K562 (cell line): ENCODE data around the gene SLC27A2. TPM values are rescaled to one million over a fixed set of nuclear protein-coding genes. Genes with fewer than 3 reads are reported as not detected.

Source experiments
- ATAC-seq: fragments of 200-7000 bp; cut with Tn5 transposase; 3 replicates; pipeline ENCODE4 v1.9.1; 2020; ENCODE audit warnings: moderate library complexity
- BruUV-seq: library from RNA; stranded (reverse); fragments of 400-500 nt; replicated peaks from 2 replicates; lab custom pipeline; 2021; lab: Mats Ljungman, UMichigan
- CTCF ChIA-PET: fragments of 300-600 bp; formaldehyde crosslinking; extraction: SDS; loops from one replicate; lab custom pipeline; 2021; ENCODE audit warnings: low intra/inter-chr PET ratio; lab: Yijun Ruan, JAX
- POLR2A ChIA-PET: fragments of 300-600, 350-650 bp; sonication (Branson Sonifier 250); formaldehyde crosslinking; extraction: SDS; loops from one replicate; lab custom pipeline; 2021; ENCODE audit warnings: antibody characterized with exemption, inconsistent platforms; lab: Yijun Ruan, JAX
- DNase-seq, 4 experiments: peaks; one replicate each; pipeline versions ENCODE4 v3.0.0 to v3.0.0-alpha.2; 2011 to 2018; ENCODE audit warnings: low spot score in 3 of 4, mixed read lengths in 3 of 4; ENCODE audit errors: extremely low read depth in 1 of 4
- FAIRE-seq: peaks from 2 replicates; lab custom pipeline; 2011; peaks lifted over from hg19 to GRCh38; lab: Jason Lieb, UNC
- H2AFZ ChIP-seq: 2 replicates; pipeline ENCODE4 v1.6.0; 2011; ENCODE audit warnings: low read depth, low read length, control low read depth, inconsistent platforms
- H3K27ac ChIP-seq: fragments of 200-600 bp; 3 replicates; pipeline ENCODE4 v1.8.0; 2011; ENCODE audit warnings: low read depth, mild to moderate bottlenecking, control low read depth, inconsistent platforms, low read length, moderate library complexity, mixed read lengths; ENCODE audit errors: extremely low read depth
- H3K27me3 ChIP-seq, 2 experiments: fragments of 300-600 bp in 1 of 2; 2 replicates in 1 of 2; 3 replicates in 1 of 2; pipeline versions ENCODE4 v1.6.0 to v1.8.0; 2011; ENCODE audit warnings: inconsistent platforms in 2 of 2, low read length in 2 of 2, mild to moderate bottlenecking in 1 of 2, mixed read lengths in 1 of 2, moderate library complexity in 1 of 2; ENCODE audit not compliant: control insufficient read depth in 2 of 2, insufficient read depth in 2 of 2
- H3K36me3 ChIP-seq: fragments of 300-600 bp; 3 replicates; pipeline ENCODE4 v1.8.0; 2011; ENCODE audit warnings: mild to moderate bottlenecking, low read length, inconsistent platforms; ENCODE audit not compliant: control insufficient read depth, insufficient read depth
- H3K4me1 ChIP-seq, 2 experiments: fragments of 200-600 bp in 1 of 2; replicated peaks in 1 of 2; 2 replicates in 1 of 2; 3 replicates in 1 of 2; pipeline versions ENCODE4 v1.5.1 to v1.8.0; 2011; ENCODE audit warnings: inconsistent platforms in 2 of 2, low read length in 2 of 2, mild to moderate bottlenecking in 1 of 2, mixed read lengths in 1 of 2, moderate library complexity in 1 of 2; ENCODE audit not compliant: control insufficient read depth in 2 of 2, insufficient read depth in 2 of 2
- H3K4me2 ChIP-seq: 2 replicates; pipeline ENCODE4 v1.6.1; 2011; ENCODE audit warnings: low read length, control low read depth, inconsistent platforms, mixed read lengths; ENCODE audit not compliant: insufficient read depth
- H3K4me3 ChIP-seq: fragments of 200-600 bp; sonication (generic), shearing (Covaris generic); 2 replicates; pipeline ENCODE4 v1.5.1; 2016; ENCODE audit warnings: control low read depth, inconsistent platforms
- H3K79me2 ChIP-seq: fragments of 200-600 bp; 3 replicates; pipeline ENCODE4 v1.8.0; 2011; ENCODE audit warnings: low read length, inconsistent platforms; ENCODE audit not compliant: control insufficient read depth, insufficient read depth
- H3K9ac ChIP-seq, 2 experiments: 2 replicates each; pipeline versions ENCODE4 v1.6.0 to v1.6.1; 2011; ENCODE audit warnings: low read depth in 2 of 2, low read length in 2 of 2, control low read depth in 1 of 2, inconsistent platforms in 1 of 2, mild to moderate bottlenecking in 1 of 2, mixed read lengths in 1 of 2; ENCODE audit not compliant: insufficient read depth in 1 of 2
- H3K9me1 ChIP-seq: one replicate; pipeline ENCODE4 v1.6.0; 2011; ENCODE audit warnings: inconsistent platforms, mild to moderate bottlenecking, low read length, moderate library complexity; ENCODE audit not compliant: control insufficient read depth, insufficient read depth
- H3K9me3 ChIP-seq: replicated peaks from 2 replicates; pipeline ENCODE4 v1.5.1; 2011; ENCODE audit warnings: low read depth, low read length, inconsistent platforms; ENCODE audit not compliant: control insufficient read depth, insufficient read depth
- H4K20me1 ChIP-seq: replicated peaks from 2 replicates; pipeline ENCODE4 v1.6.1; 2011; ENCODE audit warnings: low read length, inconsistent platforms, mixed read lengths; ENCODE audit not compliant: control insufficient read depth, insufficient read depth
- DDX20 ChIP-seq: fragments of 450-650 bp; IDR thresholded peaks from 2 replicates; pipeline ENCODE4 v1.6.1; 2016; ENCODE audit warnings: missing genetic modification characterization, low read depth, mild to moderate bottlenecking, missing compliant biosample characterization, moderate library complexity
- E2F3 ChIP-seq: fragments of 250-450 bp; sonication (Bioruptor Pico); IDR thresholded peaks from 2 replicates; pipeline ENCODE4 v1.4.0; 2020; ENCODE audit warnings: mild to moderate bottlenecking
- FOXM1 ChIP-seq, 2 experiments: fragments of 450-650 bp in 1 of 2; sonication (generic) in 1 of 2; formaldehyde crosslinking in 1 of 2; IDR thresholded peaks; 2 replicates each; pipeline versions ENCODE4 v1.6.1 to v1.9.0; 2017 to 2022; ENCODE audit warnings: low read depth in 2 of 2, mild to moderate bottlenecking in 2 of 2, missing genetic modification reagents in 1 of 2, moderate library complexity in 1 of 2
- HDAC1 ChIP-seq, 2 experiments: fragments of 450-650 bp; IDR thresholded peaks; 2 replicates each; pipeline ENCODE4 v1.6.1; 2016 to 2017; ENCODE audit warnings: inconsistent platforms in 1 of 2, mild to moderate bottlenecking in 1 of 2, moderate library complexity in 1 of 2
- HSF4 ChIP-seq: fragments of 250-450 bp; sonication (Bioruptor Pico); IDR thresholded peaks from 2 replicates; pipeline ENCODE4 v2.1.2; 2022; ENCODE audit warnings: mild to moderate bottlenecking, moderate library complexity, borderline replicate concordance
- KDM1A ChIP-seq, 2 experiments: fragments of 450-650 bp; IDR thresholded peaks; 2 replicates each; pipeline ENCODE4 v1.6.1; 2016; ENCODE audit warnings: mild to moderate bottlenecking in 2 of 2
- MYC ChIP-seq, 2 experiments: fragments of 250-450 bp in 1 of 2; sonication (Bioruptor Pico) in 1 of 2; IDR thresholded peaks; 2 replicates each; pipeline versions ENCODE4 v1.5.1 to v1.6.1; 2012 to 2021; ENCODE audit warnings: low read depth in 2 of 2, borderline replicate concordance in 1 of 2, improper control_type of control experiment in 1 of 2, low read length in 1 of 2, mild to moderate bottlenecking in 1 of 2, moderate library complexity in 1 of 2
- PHB2 ChIP-seq: fragments of 450-650 bp; IDR thresholded peaks from 2 replicates; pipeline ENCODE4 v1.6.1; 2017; ENCODE audit warnings: low read depth
- PTRF ChIP-seq: fragments of 450-650 bp; IDR thresholded peaks from 2 replicates; pipeline ENCODE4 v1.6.1; 2016; ENCODE audit warnings: mild to moderate bottlenecking, missing genetic modification characterization, missing compliant biosample characterization
- TEAD2 ChIP-seq: fragments of 450-650 bp; IDR thresholded peaks from 2 replicates; pipeline ENCODE4 v1.6.1; 2016; ENCODE audit warnings: missing genetic modification characterization, control low read depth, missing compliant biosample characterization
- ZNF707 ChIP-seq: fragments of 250-450 bp; sonication (Bioruptor Pico); conservative IDR thresholded peaks from 2 replicates; pipeline ENCODE4 v1.8.0; 2022; ENCODE audit warnings: inconsistent platforms, mild to moderate bottlenecking, moderate library complexity
- ZNF76 ChIP-seq: fragments of 250-450 bp; sonication (Bioruptor Pico); IDR thresholded peaks from 2 replicates; pipeline ENCODE4 v1.4.0; 2020; ENCODE audit warnings: mild to moderate bottlenecking, moderate library complexity, borderline replicate concordance
- WGBS: fragments of 100-300 bp; shearing (Covaris generic); methylation state at CpG from one replicate; pipeline ENCODE4 v1.1.6; 2016; ENCODE audit warnings: low coverage, mixed read lengths; ENCODE audit not compliant: insufficient coverage; ENCODE audit errors: missing lambda C conversion rate; 5-methylcytosine and 5-hydroxymethylcytosine counted together
- in situ Hi-C: fragments of 300-500 bp; cut with MboI; formaldehyde crosslinking; loops from 4 replicates; pipeline ENCODE4 v1.15.0; 2018; ENCODE audit warnings: inconsistent platforms, mixed read lengths
- intact Hi-C: fragments of 100-400 bp; cut with micrococcal nuclease; formaldehyde crosslinking; loops from 2 replicates; pipeline ENCODE4 v1.14.2; 2022
- polyA plus RNA-seq, 8 experiments: library from polyadenylated mRNA; depleted of rRNA in 4 of 8; stranded (reverse) in 5 of 8; unstranded in 3 of 8; fragments of >200 nt; fragmentation: Nextera tagmentation in 2 of 8; fragmentation: Illumina TruSeq in 1 of 8; extraction: Ambion mirVana in 2 of 8; extraction: Trizol in 1 of 8; gene quantifications; 2 replicates each; pipeline versions ENCODE4 v1.2.1 to v1.2.3, GENCODE V29; 2011 to 2014; ENCODE audit warnings: inconsistent platforms in 1 of 8, missing spikeins in 1 of 8
- total RNA-seq, 7 experiments: library from RNA; depleted of rRNA in 6 of 7; stranded (reverse); fragments of >200 nt in 6 of 7; fragmentation: Illumina TruSeq in 2 of 7; extraction: Trizol in 2 of 7; gene quantifications; 2 replicates each; pipeline versions ENCODE4 v1.2.1 to v1.2.3, GENCODE V29; 2011 to 2021; ENCODE audit warnings: low replicate concordance in 1 of 7

The SLC27A2 gene
- total and polyA plus RNA-seq, 9 of the 15 experiments (the other 6 are each of a cell fraction or from before 2014, with no cell fraction given): 4.9 to 38.0 (median 22.7) TPM

- DNase-seq (no peak), ATAC-seq (no peak), FAIRE-seq (no peak)
- H3K4me1 ChIP-seq: peaks cover 0 to 5% of the 10 kb centered on the region in 2 experiments; a peak in 2 of 5 replicates
- no TSS peak for BruUV-seq
- H4K20me1 ChIP-seq: no peaks in the 10 kb centered on the region
- no peaks in the 10 kb centered on the region for H3K9me3 ChIP-seq
- no peaks in the 10 kb centered on the region for H3K36me3 ChIP-seq
- H3K27me3 ChIP-seq: no peaks in the 10 kb centered on the region
- peak overlapping the region; percentile 56 for H2AFZ ChIP-seq
- ChIA-PET CTCF (no interaction called here), POLR2A (interaction anchor here (1.2 kb wide), 1 partner anchor 204 kb away, joined by 3 read pairs; no protein-coding TSS in a partner anchor)
- intact Hi-C loops (no loop called here), in situ Hi-C loops (no loop called here)
- no peak overlapping the region for H3K9ac ChIP-seq
- 63% methylated on average over 3 of the region's 3 CpGs for WGBS
- no peak overlapping the region for H3K4me2 ChIP-seq
- TF ChIP-seq PTRF (tag) (0 out of 2 replicates have a peak, but pooled peaks have one; percentile 20), ZNF707 (CRISPR knock-in tag) (no peak), MYC (IDR thresholded peaks at IDR 0.05; ENCODE audit: low read depth, low read length) (no peak), MYC (CRISPR knock-in tag; IDR thresholded peaks at IDR 0.05; ENCODE audit: borderline replicate concordance, low read depth) (no peak), FOXM1 (IDR thresholded peaks at IDR 0.05; ENCODE audit: low read depth) (no peak), FOXM1 (CRISPR knock-in tag; IDR thresholded peaks at IDR 0.05; ENCODE audit: low read depth) (no peak), HDAC1 (IDR thresholded peaks at IDR 0.05) (no peak), PHB2 (no peak), ZNF76 (0 out of 2 replicates have a peak, but pooled peaks have one; percentile 34), DDX20 (tag) (no peak), TEAD2 (tag) (no peak), KDM1A (IDR thresholded peaks at IDR 0.05) (no peak), HSF4 (CRISPR knock-in tag) (no peak), E2F3 (no peak)
- H3K4me3 ChIP-seq: no peak overlapping the region
- no peaks in the 10 kb centered on the region for H3K9me1 ChIP-seq
- H3K79me2 ChIP-seq: no peaks in the 10 kb centered on the region
- no peak overlapping the region for H3K27ac ChIP-seq
Observed at GRCh38 chr15:50150349-50150748, 31.6 kb upstream of the SLC27A2 start.
